Measurements from ENCODE around the gene HPN. TPM values are rescaled to one million over a fixed set of nuclear protein-coding genes. Genes with fewer than 3 reads are reported as not detected.

Gene HPN
- total and polyA plus RNA-seq, 2 donors (not counting 3 experiments of a cell fraction or from before 2014, with no cell fraction given): 0.10 TPM; not detected in 1

- no peak overlapping the region for H3K4me2 ChIP-seq (ENCODE audit: insufficient read depth, low read length)
- H2AFZ ChIP-seq (ENCODE audit: low read depth, low read length): no peak overlapping the region
- H3K27ac ChIP-seq (ENCODE audit: insufficient read depth, low read depth, low read length): no peak overlapping the region
- H3K79me2 ChIP-seq (ENCODE audit: control insufficient read depth, insufficient read depth, low read length): no peaks in the 10 kb centered on the region
- peaks cover 6% of the 10 kb centered on the region for H3K4me1 ChIP-seq (ENCODE audit: control insufficient read depth, extremely low read depth, insufficient read depth, low read length)
- no peaks in the 10 kb centered on the region for H4K20me1 ChIP-seq (replicated peaks; ENCODE audit: control insufficient read depth, extremely low read depth, insufficient read depth, low read length)
- ChIA-PET CTCF (interaction anchor here (0.9 to 1.9 kb wide), 5 partner anchors 10 to 95 kb away, joined by 3 to 6 read pairs (median 5); no protein-coding TSS in a partner anchor), POLR2A (no interaction called here)
- peak; percentile 24 for DNase-seq (ENCODE audit: low read depth, low spot score)
- H3K4me3 ChIP-seq (replicated peaks in 1 of 3; ENCODE audit: insufficient read depth in 1 of 3, low read depth in 1 of 3, low read length in 3 of 3): no peak overlapping the region
- no peak overlapping the region for H3K9ac ChIP-seq (replicated peaks; ENCODE audit: extremely low read depth, insufficient read depth, low read length)
- dilution Hi-C loops (cut with MboI; ENCODE audit: extremely low pct_ligation_motif_present, low sequenced_read_pairs): no loop called here
- H3K9me3 ChIP-seq (replicated peaks; ENCODE audit: control insufficient read depth, insufficient read depth, low read length): no peaks in the 10 kb centered on the region
- no peak for FAIRE-seq
- BruUV-seq (replicated peaks): no TSS peak
- no peaks in the 10 kb centered on the region for H3K36me3 ChIP-seq (ENCODE audit: control insufficient read depth in 2 of 2, extremely low read depth in 1 of 2, insufficient read depth in 2 of 2, low read length in 2 of 2)
- intact Hi-C loops (cut with micrococcal nuclease): no loop called here
- H3K9me1 ChIP-seq (replicated peaks; ENCODE audit: control insufficient read depth, extremely low read depth, insufficient read depth, low read length): no peaks in the 10 kb centered on the region
- no peaks in the 10 kb centered on the region for H3K27me3 ChIP-seq (ENCODE audit: control insufficient read depth in 2 of 2, insufficient read depth in 2 of 2, low read length in 2 of 2)
- TF ChIP-seq, protein P1, sequence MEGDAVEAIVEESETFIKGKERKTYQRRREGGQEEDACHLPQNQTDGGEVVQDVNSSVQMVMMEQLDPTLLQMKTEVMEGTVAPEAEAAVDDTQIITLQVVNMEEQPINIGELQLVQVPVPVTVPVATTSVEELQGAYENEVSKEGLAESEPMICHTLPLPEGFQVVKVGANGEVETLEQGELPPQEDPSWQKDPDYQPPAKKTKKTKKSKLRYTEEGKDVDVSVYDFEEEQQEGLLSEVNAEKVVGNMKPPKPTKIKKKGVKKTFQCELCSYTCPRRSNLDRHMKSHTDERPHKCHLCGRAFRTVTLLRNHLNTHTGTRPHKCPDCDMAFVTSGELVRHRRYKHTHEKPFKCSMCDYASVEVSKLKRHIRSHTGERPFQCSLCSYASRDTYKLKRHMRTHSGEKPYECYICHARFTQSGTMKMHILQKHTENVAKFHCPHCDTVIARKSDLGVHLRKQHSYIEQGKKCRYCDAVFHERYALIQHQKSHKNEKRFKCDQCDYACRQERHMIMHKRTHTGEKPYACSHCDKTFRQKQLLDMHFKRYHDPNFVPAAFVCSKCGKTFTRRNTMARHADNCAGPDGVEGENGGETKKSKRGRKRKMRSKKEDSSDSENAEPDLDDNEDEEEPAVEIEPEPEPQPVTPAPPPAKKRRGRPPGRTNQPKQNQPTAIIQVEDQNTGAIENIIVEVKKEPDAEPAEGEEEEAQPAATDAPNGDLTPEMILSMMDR (IDR thresholded peaks at IDR 0.05; ENCODE audit: extremely low read depth in 1 of 2, insufficient read depth in 1 of 2, low read depth in 1 of 2, low read length in 2 of 2): peak in 1 of 2 donors; percentile 15
- no peak for TF ChIP-seq GATA2 (IDR thresholded peaks at IDR 0.05; ENCODE audit: insufficient read depth, insufficient read length, low read depth, low read length)
These were observed 4.3 kb downstream of the HPN start for GRCh38 chr19:35045667-35046300.

DNA sequence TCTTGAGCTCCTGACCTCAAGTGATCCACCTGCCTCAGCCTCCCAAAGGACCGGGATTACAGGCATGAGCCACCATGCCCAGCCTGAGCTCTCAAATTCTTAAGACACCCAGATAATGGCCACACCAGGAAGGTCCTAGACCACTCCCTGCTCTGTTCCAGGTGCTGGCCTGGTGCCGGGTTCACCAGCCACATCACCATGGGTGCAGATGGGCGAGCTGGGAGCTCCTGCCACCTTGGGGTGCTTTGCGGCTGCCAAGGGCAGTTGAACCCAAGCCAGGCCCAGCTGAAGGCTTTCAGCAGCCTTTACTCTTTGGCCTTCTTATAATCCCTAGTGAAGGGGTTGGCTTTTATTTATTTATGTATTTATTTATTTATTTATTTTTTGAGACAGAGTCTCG is 4.9 kb downstream of the HPN start:
- Histone ChIP-seq H3K4me1 (ENCODE audit: control insufficient read depth, extremely low read depth, insufficient read depth, low read length) (no peaks in the 10 kb centered on the region), H3K4me2 (ENCODE audit: insufficient read depth, low read length) (no peak overlapping the region), H3K9me1 (replicated peaks; ENCODE audit: control insufficient read depth, extremely low read depth, insufficient read depth, low read length) (no peaks in the 10 kb centered on the region), H3K27ac (ENCODE audit: insufficient read depth, low read depth, low read length) (no peak overlapping the region), H3K79me2 (ENCODE audit: control insufficient read depth, insufficient read depth, low read length) (no peaks in the 10 kb centered on the region), H3K9me3 (replicated peaks; ENCODE audit: control insufficient read depth, insufficient read depth, low read length) (no peaks in the 10 kb centered on the region), H3K9ac (replicated peaks; ENCODE audit: extremely low read depth, insufficient read depth, low read length) (no peak overlapping the region), H3K27me3 (ENCODE audit: control insufficient read depth in 2 of 2, insufficient read depth in 2 of 2, low read length in 2 of 2) (no peaks in the 10 kb centered on the region), H2AFZ (ENCODE audit: low read depth, low read length) (no peak overlapping the region), H3K4me3 (replicated peaks in 1 of 3; ENCODE audit: insufficient read depth in 1 of 3, low read depth in 1 of 3, low read length in 3 of 3) (no peak overlapping the region), H3K36me3 (ENCODE audit: control insufficient read depth in 2 of 2, extremely low read depth in 1 of 2, insufficient read depth in 2 of 2, low read length in 2 of 2) (no peaks in the 10 kb centered on the region), H4K20me1 (replicated peaks; ENCODE audit: control insufficient read depth, extremely low read depth, insufficient read depth, low read length) (no peaks in the 10 kb centered on the region)
- intact Hi-C loops (cut with micrococcal nuclease): no loop called here
- FAIRE-seq (no peak), DNase-seq (ENCODE audit: low read depth, low spot score) (no peak)
- POLR2A ChIA-PET: no interaction called here
- TF ChIP-seq, protein P2, sequence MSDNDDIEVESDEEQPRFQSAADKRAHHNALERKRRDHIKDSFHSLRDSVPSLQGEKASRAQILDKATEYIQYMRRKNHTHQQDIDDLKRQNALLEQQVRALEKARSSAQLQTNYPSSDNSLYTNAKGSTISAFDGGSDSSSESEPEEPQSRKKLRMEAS (IDR thresholded peaks at IDR 0.05; ENCODE audit: insufficient read depth, insufficient read length): no peak
- TF ChIP-seq, protein P1 (IDR thresholded peaks at IDR 0.05; ENCODE audit: extremely low read depth in 1 of 2, insufficient read depth in 1 of 2, low read depth in 1 of 2, low read length in 2 of 2): no peak
- TF ChIP-seq POLR2A (IDR thresholded peaks at IDR 0.05; ENCODE audit: low read depth, low read length): no peak
- TF ChIP-seq GATA2 (IDR thresholded peaks at IDR 0.05; ENCODE audit: insufficient read depth, insufficient read length, low read depth, low read length): no peak
- TF ChIP-seq MYC (IDR thresholded peaks at IDR 0.05; ENCODE audit: low read depth, low read length): no peak
- TF ChIP-seq EZH2 (IDR thresholded peaks at IDR 0.05; ENCODE audit: borderline replicate concordance, low read depth, low read length, severe bottlenecking): no peak
- TF ChIP-seq FOS (IDR thresholded peaks at IDR 0.05; ENCODE audit: borderline replicate concordance, insufficient read depth, low read length): no peak
- TF ChIP-seq POLR2AphosphoS5 (IDR thresholded peaks at IDR 0.05; ENCODE audit: insufficient read depth, low read depth, low read length): no peak
- no peak for TF ChIP-seq JUN (IDR thresholded peaks at IDR 0.05; ENCODE audit: borderline replicate concordance, insufficient read depth, insufficient read length, low read depth)
- BruUV-seq (replicated peaks): no TSS peak
- dilution Hi-C loops (cut with MboI; ENCODE audit: extremely low pct_ligation_motif_present, low sequenced_read_pairs): no loop called here
- CTCF ChIA-PET: interaction anchor here (0.9 to 1.9 kb wide), 5 partner anchors 9 to 95 kb away, joined by 3 to 6 read pairs (median 5); no protein-coding TSS in a partner anchor
